ENCODE data around the gene NYAP2.
A peak's percentile ranks its signal among the peaks of the same experiment; 100 is the strongest.

NYAP2 gene

DNA sequence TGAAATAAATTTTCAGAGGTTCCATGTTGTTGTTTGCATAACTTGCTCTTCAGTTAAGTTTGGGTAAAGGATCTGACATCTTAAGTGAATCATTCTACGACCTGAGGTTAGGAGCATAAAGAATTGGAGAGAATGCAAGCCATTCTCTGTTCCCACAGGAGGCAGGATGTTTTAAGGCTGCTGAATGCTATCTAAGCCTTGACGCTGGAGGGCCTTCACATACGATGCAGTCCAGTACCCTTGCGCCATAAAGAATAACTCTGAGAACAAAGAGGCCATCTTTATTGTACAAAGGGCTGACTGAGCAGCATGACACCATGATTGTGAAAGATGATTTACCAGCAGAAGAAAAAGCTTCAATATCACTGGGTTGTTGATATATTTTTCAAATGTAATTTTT, 198.4 kb downstream of the NYAP2 start:
- H3K4me3 ChIP-seq (replicated peaks; ENCODE audit: insufficient read depth, low read length), result no peak overlapping the region
- no peaks in the 10 kb centered on the region for H3K27me3 ChIP-seq (ENCODE audit: insufficient read depth, poor library complexity, severe bottlenecking)
- H3K27ac ChIP-seq (replicated peaks), result no peak overlapping the region
- TF ChIP-seq, protein P1, sequence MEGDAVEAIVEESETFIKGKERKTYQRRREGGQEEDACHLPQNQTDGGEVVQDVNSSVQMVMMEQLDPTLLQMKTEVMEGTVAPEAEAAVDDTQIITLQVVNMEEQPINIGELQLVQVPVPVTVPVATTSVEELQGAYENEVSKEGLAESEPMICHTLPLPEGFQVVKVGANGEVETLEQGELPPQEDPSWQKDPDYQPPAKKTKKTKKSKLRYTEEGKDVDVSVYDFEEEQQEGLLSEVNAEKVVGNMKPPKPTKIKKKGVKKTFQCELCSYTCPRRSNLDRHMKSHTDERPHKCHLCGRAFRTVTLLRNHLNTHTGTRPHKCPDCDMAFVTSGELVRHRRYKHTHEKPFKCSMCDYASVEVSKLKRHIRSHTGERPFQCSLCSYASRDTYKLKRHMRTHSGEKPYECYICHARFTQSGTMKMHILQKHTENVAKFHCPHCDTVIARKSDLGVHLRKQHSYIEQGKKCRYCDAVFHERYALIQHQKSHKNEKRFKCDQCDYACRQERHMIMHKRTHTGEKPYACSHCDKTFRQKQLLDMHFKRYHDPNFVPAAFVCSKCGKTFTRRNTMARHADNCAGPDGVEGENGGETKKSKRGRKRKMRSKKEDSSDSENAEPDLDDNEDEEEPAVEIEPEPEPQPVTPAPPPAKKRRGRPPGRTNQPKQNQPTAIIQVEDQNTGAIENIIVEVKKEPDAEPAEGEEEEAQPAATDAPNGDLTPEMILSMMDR (IDR thresholded peaks at IDR 0.05; ENCODE audit: insufficient read depth, low read length), result no peak
- TF ChIP-seq POLR2AphosphoS5 (IDR thresholded peaks at IDR 0.05; ENCODE audit: low read depth) (no peak), GABPA (IDR thresholded peaks at IDR 0.05; ENCODE audit: low read depth) (no peak), SPI1 (IDR thresholded peaks at IDR 0.05; ENCODE audit: borderline replicate concordance, low read depth) (no peak)
- TF ChIP-seq, protein P2, sequence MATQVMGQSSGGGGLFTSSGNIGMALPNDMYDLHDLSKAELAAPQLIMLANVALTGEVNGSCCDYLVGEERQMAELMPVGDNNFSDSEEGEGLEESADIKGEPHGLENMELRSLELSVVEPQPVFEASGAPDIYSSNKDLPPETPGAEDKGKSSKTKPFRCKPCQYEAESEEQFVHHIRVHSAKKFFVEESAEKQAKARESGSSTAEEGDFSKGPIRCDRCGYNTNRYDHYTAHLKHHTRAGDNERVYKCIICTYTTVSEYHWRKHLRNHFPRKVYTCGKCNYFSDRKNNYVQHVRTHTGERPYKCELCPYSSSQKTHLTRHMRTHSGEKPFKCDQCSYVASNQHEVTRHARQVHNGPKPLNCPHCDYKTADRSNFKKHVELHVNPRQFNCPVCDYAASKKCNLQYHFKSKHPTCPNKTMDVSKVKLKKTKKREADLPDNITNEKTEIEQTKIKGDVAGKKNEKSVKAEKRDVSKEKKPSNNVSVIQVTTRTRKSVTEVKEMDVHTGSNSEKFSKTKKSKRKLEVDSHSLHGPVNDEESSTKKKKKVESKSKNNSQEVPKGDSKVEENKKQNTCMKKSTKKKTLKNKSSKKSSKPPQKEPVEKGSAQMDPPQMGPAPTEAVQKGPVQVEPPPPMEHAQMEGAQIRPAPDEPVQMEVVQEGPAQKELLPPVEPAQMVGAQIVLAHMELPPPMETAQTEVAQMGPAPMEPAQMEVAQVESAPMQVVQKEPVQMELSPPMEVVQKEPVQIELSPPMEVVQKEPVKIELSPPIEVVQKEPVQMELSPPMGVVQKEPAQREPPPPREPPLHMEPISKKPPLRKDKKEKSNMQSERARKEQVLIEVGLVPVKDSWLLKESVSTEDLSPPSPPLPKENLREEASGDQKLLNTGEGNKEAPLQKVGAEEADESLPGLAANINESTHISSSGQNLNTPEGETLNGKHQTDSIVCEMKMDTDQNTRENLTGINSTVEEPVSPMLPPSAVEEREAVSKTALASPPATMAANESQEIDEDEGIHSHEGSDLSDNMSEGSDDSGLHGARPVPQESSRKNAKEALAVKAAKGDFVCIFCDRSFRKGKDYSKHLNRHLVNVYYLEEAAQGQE (IDR thresholded peaks at IDR 0.05; ENCODE audit: insufficient replicate concordance, low read depth), result no peak
- no peak for DNase-seq (ENCODE audit: low read depth in 1 of 2, low spot score in 1 of 2)

DNA sequence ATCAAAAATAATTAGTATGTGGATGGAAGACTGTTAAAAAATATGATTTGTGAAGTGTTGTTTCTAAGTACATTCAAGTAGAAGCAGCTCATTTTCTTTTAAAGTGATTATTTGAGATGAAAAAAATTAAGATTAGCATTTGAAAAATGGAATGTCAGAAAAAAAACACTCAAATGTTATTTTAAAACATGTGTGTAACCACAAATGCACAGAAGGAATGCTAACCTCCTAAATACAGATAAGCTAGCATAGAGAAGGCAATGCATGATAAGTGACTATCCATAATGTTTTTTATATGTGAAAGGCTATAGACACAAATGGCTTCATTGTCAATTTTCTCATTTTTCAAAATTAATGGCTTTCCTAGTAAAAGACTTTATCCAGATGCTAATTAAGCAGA, 198.9 kb downstream of the NYAP2 start:
- Histone ChIP-seq H3K27me3 (ENCODE audit: insufficient read depth, poor library complexity, severe bottlenecking) (no peaks in the 10 kb centered on the region), H3K4me3 (replicated peaks; ENCODE audit: insufficient read depth, low read length) (no peak overlapping the region), H3K27ac (replicated peaks) (no peak overlapping the region)
- TF ChIP-seq, protein P2 (IDR thresholded peaks at IDR 0.05; ENCODE audit: insufficient replicate concordance, low read depth), result no peak
- no peak for TF ChIP-seq POLR2AphosphoS5 (IDR thresholded peaks at IDR 0.05; ENCODE audit: low read depth)
- TF ChIP-seq GABPA (IDR thresholded peaks at IDR 0.05; ENCODE audit: low read depth), result no peak
- TF ChIP-seq, protein P1 (IDR thresholded peaks at IDR 0.05; ENCODE audit: insufficient read depth, low read length), result no peak
- no peak for TF ChIP-seq SPI1 (IDR thresholded peaks at IDR 0.05; ENCODE audit: borderline replicate concordance, low read depth)
- no peak for DNase-seq (ENCODE audit: low read depth in 1 of 2, low spot score in 1 of 2)

DNA sequence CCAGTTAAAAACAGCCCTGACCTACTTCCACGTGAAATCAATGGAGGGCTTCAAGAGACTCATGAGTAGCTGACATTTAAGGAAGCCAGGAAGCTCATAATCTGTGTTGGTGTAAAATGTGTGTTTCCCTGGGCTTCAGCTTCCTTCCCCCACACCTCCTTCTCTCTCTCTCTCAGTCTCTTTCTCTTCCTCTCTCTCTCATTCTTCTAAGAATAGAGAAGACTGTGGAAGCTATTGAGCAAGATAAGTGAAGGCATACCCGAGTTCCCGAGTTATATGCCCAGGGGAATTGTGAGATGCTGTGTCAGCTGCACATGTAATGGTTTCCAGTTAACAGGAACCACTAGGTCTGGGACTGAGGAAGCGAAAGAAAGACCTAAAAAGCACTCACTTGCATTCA, 199.4 kb downstream of the NYAP2 start:
- no peak for TF ChIP-seq GABPA (IDR thresholded peaks at IDR 0.05; ENCODE audit: low read depth)
- TF ChIP-seq, protein P1 (IDR thresholded peaks at IDR 0.05; ENCODE audit: insufficient read depth, low read length), result no peak
- no peak for TF ChIP-seq SPI1 (IDR thresholded peaks at IDR 0.05; ENCODE audit: borderline replicate concordance, low read depth)
- no peak for TF ChIP-seq POLR2AphosphoS5 (IDR thresholded peaks at IDR 0.05; ENCODE audit: low read depth)
- TF ChIP-seq, protein P2 (IDR thresholded peaks at IDR 0.05; ENCODE audit: insufficient replicate concordance, low read depth), result no peak
- Histone ChIP-seq H3K27ac (replicated peaks) (no peak overlapping the region), H3K4me3 (replicated peaks; ENCODE audit: insufficient read depth, low read length) (no peak overlapping the region), H3K27me3 (ENCODE audit: insufficient read depth, poor library complexity, severe bottlenecking) (no peaks in the 10 kb centered on the region)
- DNase-seq (ENCODE audit: low read depth in 1 of 2, low spot score in 1 of 2), result peak in 1 of 2 experiments; percentile 14

All from HL-60 (cell line).